Smooth muscle cell (in vitro differentiated cells): ENCODE measurements around the gene TMED1. TPM values are rescaled to one million over a fixed set of nuclear protein-coding genes. Genes with fewer than 3 reads are reported as not detected.

Experiments used
- DNase-seq: peaks from one replicate; lab custom pipeline; 2025; ENCODE audit not compliant: unreplicated experiment; lab: John Stamatoyannopoulos, UW
- H2AFZ ChIP-seq: fragments of 200-600 bp; sonication (generic); 2 replicates; pipeline ENCODE4 v1.6.0; 2016; ENCODE audit warnings: antibody characterized with exemption, low read depth, mild to moderate bottlenecking
- H3F3A ChIP-seq: fragments of 200-600 bp; sonication (generic); 2 replicates; pipeline ENCODE4 v1.6.0; 2017; ENCODE audit warnings: antibody characterized with exemption, low read depth
- H3K27ac ChIP-seq: fragments of 200-600 bp; sonication (generic); 2 replicates; pipeline ENCODE4 v1.5.1; 2016; ENCODE audit warnings: low read depth, mild to moderate bottlenecking
- H3K27me3 ChIP-seq: fragments of 200-600 bp; sonication (generic); 2 replicates; pipeline ENCODE4 v1.6.1; 2016; ENCODE audit warnings: low read depth, mild to moderate bottlenecking
- H3K36me3 ChIP-seq: fragments of 200-600 bp; sonication (generic); 2 replicates; pipeline ENCODE4 v1.5.1; 2016; ENCODE audit warnings: low read depth
- H3K4me1 ChIP-seq: fragments of 200-600 bp; sonication (generic); 2 replicates; pipeline ENCODE4 v1.5.1; 2016; ENCODE audit warnings: low read depth
- H3K4me2 ChIP-seq: fragments of 200-600 bp; sonication (generic); 2 replicates; pipeline ENCODE4 v1.6.0; 2016; ENCODE audit warnings: mild to moderate bottlenecking
- H3K4me3 ChIP-seq: fragments of 200-600 bp; sonication (generic); 2 replicates; pipeline ENCODE4 v1.5.1; 2016; ENCODE audit warnings: mild to moderate bottlenecking
- H3K79me2 ChIP-seq: fragments of 200-600 bp; sonication (generic); 2 replicates; pipeline ENCODE4 v1.6.0; 2016; ENCODE audit warnings: low read depth, mild to moderate bottlenecking
- H3K9ac ChIP-seq: fragments of 200-600 bp; sonication (generic); 2 replicates; pipeline ENCODE4 v1.6.0; 2016; ENCODE audit warnings: low read depth
- H3K9me3 ChIP-seq: fragments of 200-600 bp; sonication (generic); replicated peaks from 2 replicates; pipeline ENCODE4 v1.5.1; 2016; ENCODE audit warnings: low read depth
- H4K20me1 ChIP-seq: fragments of 200-600 bp; sonication (generic); 2 replicates; pipeline ENCODE4 v1.6.0; 2016; ENCODE audit warnings: low read depth
- WGBS: methylation state at CpG from one replicate; pipeline ENCODE4 v1.1.7; 2016; ENCODE audit warnings: low lambda C conversion rate; 5-methylcytosine and 5-hydroxymethylcytosine counted together
- polyA plus RNA-seq: library from polyadenylated mRNA; unstranded; fragments of >200 nt; fragmentation: Nextera tagmentation; extraction: Ambion mirVana; gene quantifications from 2 replicates; pipeline ENCODE4 v1.2.1, GENCODE V29; 2016
- total RNA-seq: library from RNA; depleted of rRNA; stranded (reverse); fragments of >200 nt; gene quantifications from 2 replicates; pipeline ENCODE4 v1.2.3, GENCODE V29; 2014
- TF ChIP-seq, protein P1 (sequence below): fragments of 200-600 bp; sonication (generic); IDR thresholded peaks from 2 replicates; pipeline ENCODE4 v1.5.1; 2017; ENCODE audit warnings: borderline replicate concordance, mild to moderate bottlenecking, antibody characterized with exemption; ENCODE audit not compliant: insufficient read depth, poor library complexity, severe bottlenecking

Gene TMED1
- total and polyA plus RNA-seq, 2 experiments from 2014 or later = 30.7 to 107 TPM

DNA sequence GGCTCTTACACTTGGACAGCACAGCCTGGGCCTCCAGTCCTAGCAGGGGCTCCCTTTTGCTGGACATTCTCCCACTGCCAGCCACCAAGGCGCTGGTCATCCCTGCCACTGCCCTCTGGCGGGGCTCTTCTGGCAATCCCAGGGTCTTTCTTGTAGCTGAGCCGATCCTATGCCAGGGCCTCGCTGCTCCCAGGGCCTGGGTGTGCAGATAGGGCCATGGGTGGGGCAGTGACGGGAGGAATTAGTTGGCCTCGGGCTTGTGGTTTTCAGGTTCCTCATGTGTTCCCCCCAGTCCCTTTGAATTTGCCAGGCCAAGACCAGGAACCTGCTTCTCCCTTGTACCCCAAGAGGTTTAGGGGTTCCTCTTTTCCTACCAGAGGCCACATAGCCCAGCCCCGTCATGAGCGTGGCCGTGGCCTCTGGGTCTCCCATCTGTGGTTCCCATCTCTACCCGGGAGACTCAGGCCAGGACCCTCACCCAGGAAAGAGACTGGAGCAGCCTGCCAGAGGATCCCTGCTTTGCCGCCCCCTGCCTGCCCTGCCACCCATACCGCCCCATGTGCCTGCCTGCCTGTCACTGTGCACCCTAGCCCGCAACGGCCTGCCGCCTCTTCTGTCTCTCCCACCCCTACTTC, 26.2 kb downstream of the TMED1 start:
- H3K79me2 ChIP-seq = peaks cover 4% of the 10 kb centered on the region
- H3K9ac ChIP-seq = no peak overlapping the region
- H3K4me2 ChIP-seq = no peak overlapping the region
- H3K4me1 ChIP-seq = peaks cover 3% of the 10 kb centered on the region
- H3K27me3 ChIP-seq = no peaks in the 10 kb centered on the region
- no peaks in the 10 kb centered on the region for H3K9me3 ChIP-seq
- WGBS = 97% methylated on average over 15 of the region's 15 CpGs
- no peak for DNase-seq
- H4K20me1 ChIP-seq = peaks cover 8% of the 10 kb centered on the region
- TF ChIP-seq, protein P1, sequence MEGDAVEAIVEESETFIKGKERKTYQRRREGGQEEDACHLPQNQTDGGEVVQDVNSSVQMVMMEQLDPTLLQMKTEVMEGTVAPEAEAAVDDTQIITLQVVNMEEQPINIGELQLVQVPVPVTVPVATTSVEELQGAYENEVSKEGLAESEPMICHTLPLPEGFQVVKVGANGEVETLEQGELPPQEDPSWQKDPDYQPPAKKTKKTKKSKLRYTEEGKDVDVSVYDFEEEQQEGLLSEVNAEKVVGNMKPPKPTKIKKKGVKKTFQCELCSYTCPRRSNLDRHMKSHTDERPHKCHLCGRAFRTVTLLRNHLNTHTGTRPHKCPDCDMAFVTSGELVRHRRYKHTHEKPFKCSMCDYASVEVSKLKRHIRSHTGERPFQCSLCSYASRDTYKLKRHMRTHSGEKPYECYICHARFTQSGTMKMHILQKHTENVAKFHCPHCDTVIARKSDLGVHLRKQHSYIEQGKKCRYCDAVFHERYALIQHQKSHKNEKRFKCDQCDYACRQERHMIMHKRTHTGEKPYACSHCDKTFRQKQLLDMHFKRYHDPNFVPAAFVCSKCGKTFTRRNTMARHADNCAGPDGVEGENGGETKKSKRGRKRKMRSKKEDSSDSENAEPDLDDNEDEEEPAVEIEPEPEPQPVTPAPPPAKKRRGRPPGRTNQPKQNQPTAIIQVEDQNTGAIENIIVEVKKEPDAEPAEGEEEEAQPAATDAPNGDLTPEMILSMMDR = no peak
- H3K36me3 ChIP-seq = no peaks in the 10 kb centered on the region
- H3F3A ChIP-seq = peaks cover 19% of the 10 kb centered on the region
- peak overlapping the region; percentile 19 for H3K27ac ChIP-seq
- H3K4me3 ChIP-seq = no peak overlapping the region
- no peak overlapping the region for H2AFZ ChIP-seq

DNA sequence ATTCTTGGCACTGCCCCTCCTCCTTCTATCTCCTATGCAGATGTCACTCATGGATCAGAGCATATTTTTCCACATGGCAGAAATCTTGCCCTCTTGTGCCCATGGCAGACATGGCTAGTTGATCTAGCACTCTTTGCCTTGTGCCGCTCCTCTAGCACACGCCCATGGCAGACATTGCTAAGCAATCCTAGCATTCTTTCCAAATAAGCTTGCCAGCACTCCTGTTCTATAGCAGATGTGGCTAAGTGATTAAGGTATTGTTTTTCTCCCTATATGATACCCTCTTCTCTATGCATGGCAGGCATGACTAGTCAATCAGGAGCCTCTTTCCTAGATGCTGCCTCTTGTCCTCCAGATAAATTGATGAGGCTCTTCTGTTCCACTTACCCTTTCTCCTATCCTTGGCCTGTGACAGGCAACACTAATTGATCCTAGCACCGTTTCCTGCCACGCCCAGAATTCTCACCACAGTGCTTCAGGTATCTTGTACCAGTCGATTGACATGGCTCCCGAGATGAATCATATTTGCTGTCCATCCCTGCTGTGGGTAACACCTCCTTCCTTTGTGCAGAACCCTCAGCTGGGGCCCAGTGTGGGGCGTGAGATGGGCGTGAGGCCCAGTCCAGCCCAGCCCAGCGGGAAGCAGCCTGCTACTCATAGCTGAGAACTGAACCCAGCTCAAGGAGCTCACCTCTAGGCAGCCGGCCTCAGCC, 26.9 kb downstream of the TMED1 start:
- H3K36me3 ChIP-seq = no peaks in the 10 kb centered on the region
- no peak for DNase-seq

DNA sequence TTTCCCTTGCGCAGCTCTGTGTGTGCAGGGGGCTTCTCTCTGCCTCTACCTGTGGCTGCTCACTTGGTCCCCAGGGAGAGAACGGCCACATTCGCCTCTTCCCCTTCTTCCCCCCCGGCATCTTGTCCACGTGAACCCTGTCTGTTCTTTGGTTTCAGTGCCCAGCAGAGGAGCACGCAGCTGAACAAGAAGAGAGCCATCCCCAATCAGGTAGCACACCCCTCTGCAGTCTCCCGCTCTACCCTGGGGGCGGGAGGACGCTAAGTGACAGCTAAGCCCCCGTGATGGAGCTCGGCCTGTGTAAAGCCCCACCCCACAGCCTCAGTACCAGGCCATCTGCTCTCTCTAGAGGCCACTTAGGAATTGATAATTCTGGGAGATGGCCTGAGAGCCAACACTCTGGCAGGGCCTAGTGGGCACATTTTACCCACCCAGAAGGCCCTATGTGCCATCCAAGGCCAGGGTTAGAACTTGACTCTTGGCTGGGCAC, 30.2 kb downstream of the TMED1 start:
- DNase-seq = no peak
- H4K20me1 ChIP-seq = no peaks in the 10 kb centered on the region
- H2AFZ ChIP-seq = no peak overlapping the region
- WGBS = 91% methylated on average over 11 of the region's 11 CpGs
- no peak overlapping the region for H3K4me3 ChIP-seq
- no peak overlapping the region for H3K4me2 ChIP-seq
- no peaks in the 10 kb centered on the region for H3K27me3 ChIP-seq
- no peaks in the 10 kb centered on the region for H3K9me3 ChIP-seq
- H3K27ac ChIP-seq = no peak overlapping the region
- H3K9ac ChIP-seq = no peak overlapping the region
- peaks cover 5% of the 10 kb centered on the region for H3F3A ChIP-seq
- no peaks in the 10 kb centered on the region for H3K79me2 ChIP-seq
- H3K4me1 ChIP-seq = no peaks in the 10 kb centered on the region
- no peaks in the 10 kb centered on the region for H3K36me3 ChIP-seq
- TF ChIP-seq, protein P1 = no peak

More for the DNA sequence above, 26.9 kb downstream of the TMED1 start:
- Histone ChIP-seq H3K79me2 (no peaks in the 10 kb centered on the region), H4K20me1 (peaks cover 4% of the 10 kb centered on the region), H2AFZ (no peak overlapping the region), H3K9me3 (no peaks in the 10 kb centered on the region), H3F3A (peaks cover 12% of the 10 kb centered on the region), H3K4me3 (no peak overlapping the region), H3K27ac (peak overlapping the region; percentile 19), H3K9ac (no peak overlapping the region), H3K27me3 (no peaks in the 10 kb centered on the region), H3K4me2 (no peak overlapping the region), H3K4me1 (peaks cover 3% of the 10 kb centered on the region)
- TF ChIP-seq, protein P1 = no peak
- 94% methylated on average over 10 of the region's 10 CpGs for WGBS
